HG02981 (cell line): Measurements from ENCODE around the gene MCOLN3.
"Not testable (repeated sequence)": the region's sequence is repeated elsewhere in the genome, so short reads cannot be mapped to it uniquely, and the experiment has no call there.

ENCODE experiments used
- ATAC-seq: cut with Tn5 transposase; IDR thresholded peaks from one replicate; pipeline ENCODE4 v1.9.1; 2021; ENCODE audit warnings: mild to moderate bottlenecking, moderate library complexity; ENCODE audit not compliant: unreplicated experiment

Gene MCOLN3

DNA sequence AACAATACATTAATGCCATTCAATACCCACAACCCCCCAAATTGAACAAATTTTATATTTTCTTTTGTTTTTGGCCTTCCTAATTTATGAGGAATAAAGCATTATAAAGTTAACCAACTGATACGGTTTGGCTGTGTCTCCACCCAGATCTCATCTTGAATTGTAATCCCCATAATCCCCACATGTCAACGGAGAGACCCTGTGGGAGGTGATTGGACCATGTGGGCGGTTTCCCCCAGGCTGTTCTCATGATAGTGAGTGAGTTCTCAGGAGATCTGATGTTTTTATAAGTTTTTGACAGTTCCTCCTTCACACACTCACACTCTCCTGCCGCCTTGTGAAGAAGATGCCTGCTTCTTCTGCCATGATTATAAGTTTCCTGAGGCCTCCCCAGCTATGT lies 6.4 kb upstream of the MCOLN3 start:
- no peak for ATAC-seq

DNA sequence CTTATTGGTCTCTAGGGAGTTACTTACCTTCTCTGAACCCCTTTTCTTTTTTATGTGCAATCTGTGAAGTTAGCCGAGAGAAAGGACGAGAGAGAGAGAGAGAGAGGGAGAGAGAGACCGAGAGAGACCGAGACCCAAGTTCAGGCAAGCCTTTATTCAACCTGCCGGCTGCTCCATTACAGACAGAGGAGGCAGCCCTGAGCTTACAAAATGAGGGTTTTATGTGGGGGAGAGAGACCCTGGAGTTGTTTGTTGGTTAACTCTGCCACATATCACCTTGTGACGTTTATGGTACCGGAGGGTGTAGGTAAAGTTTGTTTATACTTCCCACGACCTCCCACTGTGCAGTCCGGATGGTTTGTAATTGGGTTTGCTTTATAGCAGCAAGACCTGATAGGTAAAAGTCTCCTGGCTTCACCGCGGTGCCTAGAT lies 1.5 kb upstream of the MCOLN3 start:
- no peak for ATAC-seq

GRCh38 chr1:85047472-85048295 lies 616 bp downstream of the MCOLN3 start:
- ATAC-seq: peak; percentile 55

GRCh38 chr1:85047144-85047471 lies 1.2 kb downstream of the MCOLN3 start:
- no peak for ATAC-seq

DNA sequence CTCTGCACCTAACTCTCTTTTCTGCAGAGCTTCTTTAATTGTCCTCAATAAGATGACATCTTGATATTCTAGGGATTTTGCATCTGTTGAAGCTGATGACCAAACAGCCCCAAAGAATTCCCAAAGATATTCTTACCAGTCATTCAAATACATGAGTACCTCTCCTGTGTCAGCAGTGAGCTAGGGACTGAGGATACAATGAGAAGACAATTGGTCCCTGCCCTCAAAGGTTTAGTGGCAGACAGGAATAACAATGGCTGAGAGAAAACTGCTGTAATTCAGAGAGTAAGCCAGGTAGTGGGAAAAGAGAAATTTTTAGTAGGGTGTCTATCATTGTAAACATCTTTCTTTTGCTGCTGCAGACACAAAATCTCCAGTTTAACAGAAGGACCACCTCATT lies 5.9 kb downstream of the MCOLN3 start:
- ATAC-seq: no peak

GRCh38 chr1:85041793-85042192 lies 6.5 kb downstream of the MCOLN3 start:
- ATAC-seq: no peak

- ATAC-seq: no peak
Observed at GRCh38 chr1:85033221-85033620, 15.1 kb downstream of the MCOLN3 start.

DNA sequence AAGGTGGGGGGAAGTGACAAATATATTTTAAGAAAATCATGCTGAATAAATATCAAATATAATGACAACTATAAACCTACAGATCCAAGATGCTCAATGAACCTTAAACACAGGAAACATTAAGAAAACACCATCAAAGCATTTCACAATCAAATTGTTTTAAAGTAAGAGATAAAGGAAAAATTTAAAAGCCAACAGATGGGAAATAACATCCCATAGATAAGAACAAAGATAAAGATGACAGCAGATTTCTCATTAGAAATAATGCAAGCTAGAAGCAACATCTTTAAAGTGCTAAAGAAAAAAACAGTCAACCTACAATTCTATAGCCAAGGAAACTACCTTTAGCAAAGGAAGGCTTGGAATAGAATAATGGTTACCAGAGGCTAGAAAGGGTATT lies 17.8 kb downstream of the MCOLN3 start:
- ATAC-seq: no peak

DNA sequence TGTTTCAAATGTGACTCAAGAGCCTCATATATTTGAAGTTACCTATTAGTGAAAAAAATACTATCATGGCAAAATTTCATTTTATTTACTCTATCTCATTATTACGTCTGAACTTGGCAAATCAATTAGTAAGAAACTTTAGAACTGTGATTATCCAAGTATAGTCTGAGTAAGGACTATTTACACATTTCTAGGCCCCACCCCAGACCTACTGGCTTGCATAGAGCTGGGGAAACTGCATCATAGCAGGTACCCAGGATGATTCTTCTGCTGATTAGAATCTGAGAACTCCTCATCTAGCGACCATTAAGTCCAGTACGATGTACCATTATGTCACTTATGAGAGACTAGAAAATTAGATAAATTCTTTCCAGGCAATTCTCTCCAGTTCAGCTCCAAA lies 20.1 kb downstream of the MCOLN3 start:
- ATAC-seq: no peak

DNA sequence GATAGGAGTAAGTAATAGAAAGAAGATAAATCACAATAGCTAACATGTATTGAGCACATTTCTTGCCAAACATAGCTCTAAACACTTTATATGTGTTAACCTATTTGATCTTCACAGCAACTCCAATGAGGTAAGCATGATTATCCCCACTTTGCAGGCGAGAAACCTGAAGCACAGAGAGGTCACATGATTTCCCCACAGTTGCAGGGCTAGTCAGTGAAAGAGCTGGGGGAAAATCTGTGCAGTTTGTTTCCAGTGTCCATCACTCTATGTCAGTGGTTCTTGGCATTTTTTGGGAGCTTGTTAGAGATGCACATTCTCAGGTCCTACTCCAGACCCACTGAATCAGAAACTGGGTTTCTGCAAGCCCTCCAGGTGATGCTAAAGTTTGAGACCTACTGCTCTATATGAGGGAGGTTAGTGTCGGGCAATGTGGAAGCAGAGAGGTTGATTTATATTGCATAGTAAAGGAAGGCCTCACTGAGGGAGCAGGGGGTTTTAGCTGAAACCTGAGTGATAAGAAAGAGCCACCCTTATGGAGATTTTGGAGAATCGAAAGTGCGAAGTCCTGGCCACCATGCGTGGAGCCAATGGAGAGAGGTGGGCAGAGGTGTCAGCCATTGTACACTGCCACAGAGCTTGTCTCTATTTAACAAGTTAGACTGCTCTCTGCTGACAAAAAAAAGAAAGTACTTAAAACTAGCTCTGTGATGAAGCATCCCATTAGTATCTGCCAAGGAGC lies 20.9 kb downstream of the MCOLN3 start:
- ATAC-seq: peak; percentile 72

GRCh38 chr1:85025940-85026339 lies 22.4 kb downstream of the MCOLN3 start:
- ATAC-seq: no peak

DNA sequence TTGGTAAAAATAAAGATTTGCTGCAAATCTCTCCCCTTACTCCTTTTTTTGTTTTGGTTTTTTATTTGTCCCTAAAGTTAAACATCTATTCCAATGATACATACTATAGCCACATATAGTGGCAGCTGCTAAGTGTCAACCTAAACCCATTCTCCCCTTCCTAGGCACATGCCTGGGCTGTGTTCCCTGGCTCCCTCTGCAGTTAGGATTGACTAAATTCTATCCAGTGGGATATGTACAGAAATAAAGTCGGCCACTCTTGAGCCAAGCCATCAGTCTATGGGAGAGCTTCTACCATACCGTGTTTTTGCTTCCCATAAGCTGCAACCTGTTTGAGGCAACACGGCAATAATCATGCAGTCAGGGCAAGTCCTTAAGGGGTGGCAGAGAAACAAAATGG lies 23.6 kb downstream of the MCOLN3 start:
- ATAC-seq: no peak

DNA sequence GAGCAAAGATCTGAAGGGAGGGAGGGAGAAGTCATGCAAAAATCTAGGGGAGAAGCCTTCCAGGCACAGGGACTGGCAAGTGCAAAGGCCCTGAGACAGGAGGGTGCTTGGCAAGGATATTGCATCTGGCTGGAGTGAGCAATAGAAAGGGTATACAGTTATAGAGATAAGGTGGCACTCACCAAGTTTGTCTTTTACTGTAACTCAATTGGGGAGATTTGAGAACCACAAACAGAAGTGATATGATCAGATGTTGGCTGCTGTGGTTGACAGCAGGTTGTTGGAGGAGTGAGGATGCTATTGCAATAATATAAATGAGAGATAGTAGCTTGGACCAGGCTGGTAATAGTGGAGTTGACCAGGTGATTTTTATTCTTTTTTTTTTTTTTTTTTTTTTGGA lies 25.6 kb downstream of the MCOLN3 start:
- ATAC-seq: no peak

GRCh38 chr1:85019994-85020393 lies 28.3 kb downstream of the MCOLN3 start:
- ATAC-seq: no peak

GRCh38 chr1:85015826-85016225 lies 32.5 kb downstream of the MCOLN3 start:
- no peak for ATAC-seq

- ATAC-seq: not testable (repeated sequence)
Observed at GRCh38 chr1:85005641-85006040, 42.7 kb downstream of the MCOLN3 start.

DNA sequence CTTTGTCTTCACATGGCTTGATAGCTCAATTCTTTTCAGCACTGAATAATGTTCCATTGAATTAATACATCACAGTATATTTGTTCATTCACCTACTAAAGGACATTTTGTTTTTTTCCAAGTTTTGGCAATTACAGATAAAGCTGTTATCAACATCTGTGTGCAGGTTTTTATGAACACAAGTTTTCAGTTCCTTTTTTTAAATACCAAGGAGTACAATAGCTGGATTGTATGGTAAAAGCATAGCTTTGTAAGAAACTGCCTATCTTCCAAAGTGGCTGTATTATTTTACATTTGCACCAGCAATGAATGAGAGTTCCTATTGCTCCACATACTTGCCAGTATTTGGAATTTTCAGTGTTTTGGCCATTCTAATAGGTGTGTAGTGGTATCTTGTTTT lies 46.6 kb downstream of the MCOLN3 start:
- no peak for ATAC-seq

DNA sequence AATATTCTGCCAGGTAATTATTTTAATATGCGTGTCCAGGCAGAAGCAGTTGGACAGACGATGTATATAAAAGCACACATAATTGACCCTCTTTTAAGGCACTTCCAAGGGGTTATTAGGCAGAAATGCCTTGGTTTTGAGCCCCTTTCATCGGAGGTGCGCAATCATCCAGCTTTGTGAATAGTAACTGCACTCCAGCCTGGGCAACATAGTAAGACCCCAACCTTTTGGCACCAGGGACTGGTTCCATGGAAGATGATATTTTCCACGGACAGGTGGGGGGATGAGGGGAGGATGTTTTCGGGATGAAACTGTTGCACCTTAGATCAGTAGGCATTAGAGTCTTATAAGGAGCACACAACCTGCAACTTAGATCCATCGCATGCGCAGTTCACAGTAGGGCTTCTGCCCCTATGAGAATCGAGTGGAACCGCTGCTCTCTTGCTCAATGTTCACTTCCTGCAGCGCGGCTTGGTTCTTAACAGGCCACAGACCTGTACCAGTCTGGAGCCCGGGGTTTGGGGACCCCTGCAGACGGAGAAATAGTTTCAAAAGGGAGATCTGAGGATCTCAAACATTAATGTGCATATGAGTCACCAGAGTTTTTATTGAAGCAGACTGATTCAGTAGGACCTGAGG lies 49.5 kb downstream of the MCOLN3 start:
- peak; percentile 27 for ATAC-seq

DNA sequence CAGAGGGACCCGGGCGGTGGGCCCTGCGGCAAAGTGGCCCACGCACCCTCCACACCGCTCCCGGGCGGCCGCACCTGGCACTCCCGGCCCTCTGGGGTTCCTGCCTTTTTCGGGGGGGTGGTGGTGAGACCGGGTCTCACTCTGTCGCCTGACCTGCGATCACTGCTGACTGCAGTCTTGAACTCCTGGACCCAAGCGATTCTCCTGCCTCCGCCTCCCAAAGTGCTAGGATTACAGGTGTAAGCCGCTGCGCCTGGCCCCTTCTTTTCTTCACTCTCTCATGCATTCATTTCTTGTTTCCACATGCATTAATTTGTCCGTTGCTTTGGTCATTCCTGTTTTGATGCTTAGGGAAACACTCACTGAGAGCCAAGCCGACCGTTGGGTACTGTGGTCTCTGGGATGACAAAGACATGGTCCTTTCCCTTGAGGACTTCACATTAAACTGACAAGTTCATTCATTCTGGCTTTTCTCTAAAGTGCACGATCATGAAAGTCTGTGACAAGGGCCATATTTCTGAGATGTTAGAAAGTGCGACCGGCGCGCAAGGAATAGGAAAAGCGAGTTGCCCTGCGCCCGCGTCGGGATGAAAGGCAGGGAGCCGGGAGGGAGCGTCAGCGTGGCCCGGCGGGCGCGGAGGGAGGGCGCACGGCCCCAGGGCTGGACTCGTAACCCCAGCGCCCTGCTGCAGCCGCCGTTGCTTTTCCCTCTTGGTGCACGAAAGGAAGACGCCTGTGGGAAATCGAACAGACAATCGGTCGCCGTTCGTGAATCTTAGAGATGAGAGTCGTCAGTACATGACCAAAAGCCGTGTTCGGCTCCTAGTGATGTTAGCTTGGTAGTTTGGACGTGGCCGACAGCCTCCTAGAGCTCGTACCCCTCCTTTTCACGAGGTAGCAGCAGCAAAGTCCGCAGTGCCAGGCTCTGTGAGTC lies 50.4 kb downstream of the MCOLN3 start:
- no peak for ATAC-seq

GRCh38 chr1:84996846-84997666 lies 51.2 kb downstream of the MCOLN3 start, which contains the start of gene MCOLN2:
Gene MCOLN2 (minus strand): TSS chr1:84997113. CDS start chr1:84996872, 241 bp downstream.
- ATAC-seq: peak; percentile 46
